ENCODE data around the gene RAD51D.

Gene RAD51D

GRCh38 chr17:35132099-35132498, 12.4 kb upstream of the RAD51D start (continued):
- TF ChIP-seq PATZ1 (CRISPR knock-in tag; IDR thresholded peaks at IDR 0.05; ENCODE audit: borderline replicate concordance) = no peak
- no peak for TF ChIP-seq ZC3H10 (CRISPR knock-in tag; IDR thresholded peaks at IDR 0.05)
- TF ChIP-seq ARNTL (CRISPR knock-in tag; IDR thresholded peaks at IDR 0.05; ENCODE audit: borderline replicate concordance, low read depth) = no peak

GRCh38 chr17:35130392-35130791, 10.7 kb upstream of the RAD51D start:
- ATAC-seq = no peak
- TF ChIP-seq ZC3H10 (CRISPR knock-in tag; IDR thresholded peaks at IDR 0.05) = no peak
- no peak for TF ChIP-seq TSHZ2 (CRISPR knock-in tag; IDR thresholded peaks at IDR 0.05)
- no peak for TF ChIP-seq CSDC2 (CRISPR knock-in tag; IDR thresholded peaks at IDR 0.05)
- no peak for TF ChIP-seq ZFP30 (CRISPR knock-in tag; IDR thresholded peaks at IDR 0.05)
- no peak for TF ChIP-seq ZNF8 (CRISPR knock-in tag; IDR thresholded peaks at IDR 0.05)
- TF ChIP-seq ZNF70 (CRISPR knock-in tag; IDR thresholded peaks at IDR 0.05) = no peak
- TF ChIP-seq PATZ1 (CRISPR knock-in tag; IDR thresholded peaks at IDR 0.05; ENCODE audit: borderline replicate concordance) = no peak
- no peak for TF ChIP-seq ARNTL (CRISPR knock-in tag; IDR thresholded peaks at IDR 0.05; ENCODE audit: borderline replicate concordance, low read depth)
- no peak for TF ChIP-seq BACH2 (CRISPR knock-in tag; IDR thresholded peaks at IDR 0.05; ENCODE audit: borderline replicate concordance)
- no peak for TF ChIP-seq CSRNP3 (CRISPR knock-in tag; IDR thresholded peaks at IDR 0.05)
- no peak for TF ChIP-seq ZFP3 (CRISPR knock-in tag; IDR thresholded peaks at IDR 0.05)
- TF ChIP-seq ZNF565 (CRISPR knock-in tag; conservative IDR thresholded peaks at IDR 0.05; ENCODE audit: low read depth) = no peak
- no peak for TF ChIP-seq ESRRG (CRISPR knock-in tag; IDR thresholded peaks at IDR 0.05)
- TF ChIP-seq OSR1 (CRISPR knock-in tag; IDR thresholded peaks at IDR 0.05) = no peak
- no peak for TF ChIP-seq PPARA (CRISPR knock-in tag; IDR thresholded peaks at IDR 0.05; ENCODE audit: borderline replicate concordance)
- no peak for TF ChIP-seq SNAI2 (CRISPR knock-in tag; IDR thresholded peaks at IDR 0.05)
- no peak for TF ChIP-seq GLIS3 (CRISPR knock-in tag; IDR thresholded peaks at IDR 0.05)
- TF ChIP-seq RARB (CRISPR knock-in tag; IDR thresholded peaks at IDR 0.05) = no peak
- no peak for TF ChIP-seq TCF4 (CRISPR knock-in tag; IDR thresholded peaks at IDR 0.05; ENCODE audit: borderline replicate concordance)
- no peak for TF ChIP-seq TOX (CRISPR knock-in tag; IDR thresholded peaks at IDR 0.05; ENCODE audit: borderline replicate concordance)

- TF ChIP-seq RARB (CRISPR knock-in tag; IDR thresholded peaks at IDR 0.05) (no peak), ISL1 (CRISPR knock-in tag; IDR thresholded peaks at IDR 0.05) (no peak), OSR1 (CRISPR knock-in tag; IDR thresholded peaks at IDR 0.05) (no peak), PATZ1 (CRISPR knock-in tag; IDR thresholded peaks at IDR 0.05; ENCODE audit: borderline replicate concordance) (no peak)
- no peak for ATAC-seq
Measured at GRCh38 chr17:35129973-35130351, 10.3 kb upstream of the RAD51D start.
